ENCODE data around the gene SEC14L5.

Gene SEC14L5

GRCh38 chr16:4987250-4987579 is 29.1 kb downstream of the SEC14L5 start:
- TF ChIP-seq CTCF (IDR thresholded peaks at IDR 0.05; ENCODE audit: low read depth, low read length) = no peak
- DNase-seq (ENCODE audit: low read depth in 2 of 2) = no peak
- H3K4me3 ChIP-seq (replicated peaks in 1 of 2; ENCODE audit: low read depth in 2 of 2, low read length in 2 of 2) = no peak overlapping the region

DNA sequence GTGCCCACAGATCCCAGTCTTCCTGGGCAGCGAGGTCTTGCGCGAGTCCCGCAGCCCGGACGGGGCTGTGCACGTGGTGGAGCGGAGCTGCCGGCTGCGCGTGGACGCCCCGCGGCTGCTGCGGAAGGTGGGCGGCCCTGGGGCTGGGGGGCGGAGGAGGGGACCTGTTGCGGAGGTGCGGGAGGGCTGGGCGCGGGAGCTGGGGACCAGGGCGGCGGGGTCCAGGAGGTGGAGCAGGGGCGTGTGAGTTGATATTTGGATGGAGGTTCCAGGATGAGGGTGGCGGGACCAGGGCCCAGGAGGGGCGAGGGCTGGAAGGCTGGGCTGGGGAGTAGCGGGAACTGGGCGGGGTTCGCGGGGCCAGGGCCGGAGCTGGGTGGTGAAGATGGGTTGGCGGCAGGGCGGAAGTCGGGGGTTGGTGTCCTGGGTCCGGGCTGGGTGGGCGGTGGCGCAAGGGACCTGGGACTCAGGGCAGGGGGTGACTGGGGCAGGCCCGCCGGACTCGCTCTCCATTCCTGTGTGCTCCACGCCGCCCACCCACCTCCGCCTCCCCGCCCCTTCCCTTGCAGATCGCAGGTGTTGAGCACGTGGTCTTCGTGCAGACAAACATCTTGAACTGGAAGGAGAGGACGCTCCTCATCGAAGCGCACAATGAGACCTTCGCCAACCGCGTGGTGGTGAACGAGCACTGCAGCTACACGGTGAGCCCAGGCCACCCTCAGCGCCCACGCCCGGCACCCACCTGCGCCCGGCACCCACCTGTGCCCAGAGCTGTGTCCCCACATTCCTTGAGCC is 29.6 kb downstream of the SEC14L5 start:
- no peak for DNase-seq (ENCODE audit: low read depth in 2 of 2)
- H3K4me3 ChIP-seq (replicated peaks in 1 of 2; ENCODE audit: low read depth in 2 of 2, low read length in 2 of 2) = no peak overlapping the region
- TF ChIP-seq CTCF (IDR thresholded peaks at IDR 0.05; ENCODE audit: low read depth, low read length) = no peak

DNA sequence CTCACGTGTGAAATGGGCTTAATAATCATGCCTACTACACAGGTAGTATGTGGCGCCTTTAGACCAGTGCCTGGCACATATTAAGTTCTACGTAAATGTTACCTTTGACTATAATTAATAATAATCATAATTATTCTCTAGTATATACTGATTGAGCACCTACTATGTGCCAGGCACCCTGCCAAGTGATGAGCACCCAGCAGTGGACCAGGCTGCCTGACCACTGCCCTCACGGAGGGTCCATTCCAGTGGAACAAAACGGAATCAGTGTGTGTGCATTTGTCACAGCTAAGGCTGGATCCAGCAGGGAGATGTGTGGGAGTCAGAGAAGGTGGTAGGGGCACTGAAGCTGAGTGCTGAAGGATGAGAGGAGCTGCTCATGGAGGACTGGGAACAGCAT is 30.5 kb downstream of the SEC14L5 start:
- no peak overlapping the region for H3K4me3 ChIP-seq (replicated peaks in 1 of 2; ENCODE audit: low read depth in 2 of 2, low read length in 2 of 2)
- no peak for TF ChIP-seq CTCF (IDR thresholded peaks at IDR 0.05; ENCODE audit: low read depth, low read length)
- no peak for DNase-seq (ENCODE audit: low read depth in 2 of 2)

- H3K4me3 ChIP-seq (replicated peaks in 1 of 2; ENCODE audit: low read depth in 2 of 2, low read length in 2 of 2) = no peak overlapping the region
- DNase-seq (ENCODE audit: low read depth in 2 of 2) = no peak
- no peak for TF ChIP-seq CTCF (IDR thresholded peaks at IDR 0.05; ENCODE audit: low read depth, low read length)
Measured at GRCh38 chr16:4989391-4990006, 31.4 kb downstream of the SEC14L5 start.

DNA sequence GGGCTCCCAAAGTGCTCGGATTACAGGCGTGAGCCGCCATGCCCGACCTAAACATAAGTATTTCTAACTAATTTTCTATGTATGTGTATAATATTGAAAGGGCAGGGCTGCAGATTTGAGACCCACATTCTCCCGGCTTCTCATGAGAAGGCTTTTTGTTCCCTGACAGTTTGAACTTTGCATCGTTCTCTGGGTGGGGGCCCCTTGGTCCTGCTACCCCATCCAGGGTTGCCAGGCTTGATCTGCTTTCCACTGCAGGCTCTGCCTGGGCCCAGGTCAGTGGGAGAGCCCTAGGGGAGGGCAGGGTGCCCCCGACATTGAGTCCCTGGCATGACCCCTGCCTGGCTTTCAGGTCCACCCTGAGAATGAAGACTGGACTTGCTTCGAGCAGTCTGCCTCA is 32.3 kb downstream of the SEC14L5 start:
- TF ChIP-seq CTCF (IDR thresholded peaks at IDR 0.05; ENCODE audit: low read depth, low read length) = no peak
- DNase-seq (ENCODE audit: low read depth in 2 of 2) = no peak
- H3K4me3 ChIP-seq (replicated peaks in 1 of 2; ENCODE audit: low read depth in 2 of 2, low read length in 2 of 2) = no peak overlapping the region

GRCh38 chr16:4991754-4992153 is 33.6 kb downstream of the SEC14L5 start:
- DNase-seq (ENCODE audit: low read depth in 2 of 2) = no peak
- TF ChIP-seq CTCF (IDR thresholded peaks at IDR 0.05; ENCODE audit: low read depth, low read length) = no peak
- no peak overlapping the region for H3K4me3 ChIP-seq (replicated peaks in 1 of 2; ENCODE audit: low read depth in 2 of 2, low read length in 2 of 2)
